GM18526 (cell line): ENCODE results near the gene WRNIP1.

Experiments
- POLR2A ChIP-seq: IDR thresholded peaks from 3 replicates; pipeline ENCODE4 v1.6.1; 2011; ENCODE audit not compliant: insufficient read length; ENCODE audit errors: extremely low read depth

Gene WRNIP1

DNA sequence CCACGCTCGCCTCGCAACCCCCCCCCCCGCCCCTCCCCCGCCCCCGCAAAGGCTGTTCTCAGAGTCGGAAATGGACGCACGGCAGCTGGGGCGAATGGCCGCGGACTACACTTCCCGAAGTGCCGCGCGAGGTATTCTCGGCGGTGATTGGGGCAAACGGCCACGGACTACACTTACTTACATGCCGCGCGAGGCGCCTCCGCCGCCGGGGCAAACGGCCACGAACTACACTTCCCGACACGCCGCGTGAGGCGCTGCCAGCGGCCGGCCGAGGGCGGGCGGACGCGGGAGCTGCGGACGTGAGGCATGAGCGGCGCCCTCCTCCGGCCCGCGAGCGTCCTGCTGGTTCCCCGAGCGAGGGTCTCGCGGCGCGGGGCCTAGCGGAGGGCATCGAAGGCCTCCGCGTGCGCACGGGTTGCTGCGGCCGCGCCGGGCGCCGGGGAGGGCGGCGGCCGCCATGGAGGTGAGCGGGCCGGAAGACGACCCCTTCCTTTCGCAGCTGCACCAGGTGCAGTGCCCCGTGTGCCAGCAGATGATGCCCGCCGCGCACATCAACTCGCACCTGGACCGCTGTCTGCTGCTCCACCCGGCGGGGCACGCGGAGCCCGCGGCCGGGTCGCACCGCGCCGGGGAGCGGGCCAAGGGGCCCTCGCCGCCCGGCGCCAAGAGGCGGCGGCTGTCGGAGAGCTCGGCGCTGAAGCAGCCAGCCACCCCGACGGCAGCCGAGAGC is at the start of gene WRNIP1:
TSS of gene WRNIP1 (plus strand) at position 228 of the 730 bp plus-strand sequence. CDS start at position 458, 230 bp downstream.
- peak; percentile 52 for TF ChIP-seq POLR2A

DNA sequence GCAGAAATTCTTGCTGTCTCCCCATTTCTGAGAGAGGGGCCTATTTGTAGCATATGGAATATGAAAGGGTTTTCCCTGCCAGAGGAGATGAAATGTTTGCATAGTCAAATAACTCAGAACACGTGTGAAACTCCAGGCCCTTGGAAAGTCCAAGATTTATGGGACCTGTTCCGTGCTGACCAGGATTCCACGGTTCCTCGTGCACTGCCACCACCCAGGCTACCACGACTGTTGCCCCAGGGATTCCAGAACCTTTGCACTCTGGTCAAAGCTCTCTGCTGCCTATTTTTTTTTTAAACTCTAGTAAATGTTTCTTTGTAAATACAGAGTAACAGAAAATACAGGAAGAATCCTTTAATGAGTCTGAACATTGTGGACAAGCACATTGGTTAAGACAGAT is 49.5 kb upstream of the WRNIP1 start:
- TF ChIP-seq POLR2A: no peak

DNA sequence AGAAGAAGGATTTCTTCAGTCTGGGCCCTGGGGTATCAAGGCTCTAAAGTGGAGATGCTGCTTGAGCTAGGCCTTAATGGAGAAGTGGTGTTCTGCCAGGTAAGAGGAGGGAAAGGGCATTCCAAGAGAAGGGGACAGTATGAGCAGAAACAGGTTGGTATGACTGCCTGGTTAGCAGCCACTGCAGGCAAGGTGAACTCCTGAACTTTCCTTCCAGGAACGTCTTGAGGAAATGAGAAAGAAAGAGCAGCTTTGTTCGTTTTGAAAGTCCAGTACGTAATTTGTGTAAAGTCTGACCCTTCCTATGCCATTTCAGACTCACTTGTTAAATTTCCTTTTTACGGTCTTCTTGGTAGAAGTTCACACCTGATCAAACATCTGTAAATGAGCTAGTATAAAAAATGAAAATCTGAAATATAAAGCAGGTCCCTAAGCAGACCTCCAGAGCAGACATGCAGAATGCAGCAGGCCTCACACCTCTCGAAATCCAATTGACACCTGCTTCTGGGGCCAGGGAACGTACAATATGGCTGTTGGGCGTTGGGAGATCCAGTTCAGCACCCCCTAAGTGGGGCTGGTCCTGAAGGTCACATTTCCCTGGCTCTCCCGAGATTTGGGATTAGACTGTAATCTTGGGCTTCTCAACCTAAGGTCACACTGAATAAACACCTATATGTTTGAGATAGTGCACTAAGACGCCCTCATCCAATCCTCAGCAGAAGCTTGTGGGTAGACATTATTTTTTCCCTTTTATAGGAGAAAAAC is 48.1 kb upstream of the WRNIP1 start:
- TF ChIP-seq POLR2A: no peak

DNA sequence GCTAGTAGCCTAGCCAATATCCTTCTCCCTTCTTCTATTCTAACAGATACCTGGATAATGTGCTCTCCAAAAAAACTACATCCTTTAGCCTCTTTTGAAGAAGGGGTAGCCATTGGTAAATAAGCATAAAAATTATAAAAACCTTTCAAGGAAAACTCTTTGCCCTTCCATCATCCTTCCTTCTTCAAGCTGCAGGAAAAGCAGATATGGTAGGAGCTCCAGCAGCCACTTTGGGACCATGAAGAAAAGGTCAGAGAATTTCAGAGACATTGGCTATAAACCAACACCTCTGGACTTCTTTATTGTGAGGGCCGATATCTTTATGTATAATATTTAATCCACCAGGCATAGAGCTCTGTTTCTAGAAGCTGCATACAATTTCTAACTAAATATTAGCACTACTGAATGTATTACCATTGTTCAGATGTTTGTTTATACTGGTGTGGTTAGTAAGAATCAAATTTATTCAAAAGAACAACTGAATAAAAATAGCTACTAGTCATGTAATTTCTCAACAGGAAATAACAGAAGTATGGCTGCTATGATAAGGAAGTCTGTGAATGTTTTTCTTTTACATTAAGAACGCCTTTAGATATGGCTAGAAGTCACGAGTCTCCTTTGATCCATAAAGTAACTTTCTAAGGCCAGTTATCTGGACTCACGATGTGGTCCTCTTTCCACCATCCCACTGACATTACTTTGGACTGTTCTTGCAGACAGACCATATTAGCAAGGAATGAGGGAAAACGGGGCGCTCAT is 46.7 kb upstream of the WRNIP1 start:
- TF ChIP-seq POLR2A: no peak

DNA sequence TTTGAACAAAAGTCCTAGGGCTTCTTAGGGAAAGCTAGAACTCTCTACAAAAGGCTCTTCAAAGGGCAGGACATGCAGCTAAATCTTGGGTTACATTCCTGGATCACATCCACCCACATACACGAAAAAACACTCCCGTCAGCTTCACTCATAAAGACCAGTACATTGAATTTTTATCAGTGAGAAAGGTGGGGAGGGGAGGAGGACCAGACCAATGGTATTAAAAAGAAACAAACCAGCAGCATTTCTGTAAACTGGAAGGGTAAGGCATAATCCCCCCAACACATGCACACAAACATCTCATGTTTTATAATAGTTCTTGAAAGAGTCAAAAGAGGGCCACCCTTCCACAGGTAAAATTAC is 46.1 kb upstream of the WRNIP1 start:
- no peak for TF ChIP-seq POLR2A

DNA sequence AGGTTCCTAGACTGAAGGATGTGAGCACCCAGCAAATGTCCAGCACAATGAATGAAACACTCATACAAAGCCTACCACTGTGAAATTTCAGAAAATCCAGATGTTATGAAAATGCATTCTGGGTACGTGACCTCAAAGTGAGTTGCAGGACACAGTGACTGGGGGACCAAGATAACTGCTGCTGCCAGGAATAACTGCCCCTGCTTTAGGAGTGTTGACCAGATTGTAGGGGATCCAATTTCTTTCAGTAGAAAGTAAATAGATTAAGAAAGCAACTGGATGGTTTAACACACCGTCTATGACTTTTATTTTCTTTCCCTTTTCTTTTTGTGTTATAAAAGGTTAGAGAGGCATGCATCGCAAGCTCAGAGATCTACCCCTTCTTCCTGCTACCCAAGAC is 44.0 kb upstream of the WRNIP1 start:
- TF ChIP-seq POLR2A: no peak

DNA sequence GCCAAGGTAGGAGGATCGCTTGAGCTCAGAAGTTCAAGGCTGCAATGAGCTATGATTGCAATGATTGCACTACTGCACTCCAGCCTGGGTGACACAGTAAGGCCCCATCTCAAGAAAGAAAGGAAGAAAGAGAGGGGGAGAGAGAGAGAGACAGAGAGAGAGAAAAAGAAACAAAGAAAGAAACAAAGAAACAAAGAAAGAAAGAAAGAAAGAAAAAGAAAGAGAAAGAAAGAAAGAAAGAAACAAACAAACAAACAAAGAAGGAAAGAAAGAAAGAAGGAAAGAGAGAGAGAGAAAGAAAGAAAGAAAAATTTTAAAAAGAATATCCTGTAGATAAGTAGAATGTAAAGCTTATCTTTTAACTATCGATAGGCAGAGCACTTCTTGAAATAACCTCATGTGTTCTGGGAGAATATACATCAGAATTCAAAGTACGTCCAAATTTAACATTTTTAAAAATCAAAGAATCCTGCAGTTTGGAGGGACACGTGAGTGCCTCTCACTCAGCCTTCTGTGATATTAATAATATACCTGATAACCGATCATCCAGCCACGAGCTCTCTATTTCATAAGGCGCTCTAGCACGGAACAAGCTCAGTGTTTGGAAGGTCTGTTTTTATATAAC is 39.7 kb upstream of the WRNIP1 start:
- no peak for TF ChIP-seq POLR2A

DNA sequence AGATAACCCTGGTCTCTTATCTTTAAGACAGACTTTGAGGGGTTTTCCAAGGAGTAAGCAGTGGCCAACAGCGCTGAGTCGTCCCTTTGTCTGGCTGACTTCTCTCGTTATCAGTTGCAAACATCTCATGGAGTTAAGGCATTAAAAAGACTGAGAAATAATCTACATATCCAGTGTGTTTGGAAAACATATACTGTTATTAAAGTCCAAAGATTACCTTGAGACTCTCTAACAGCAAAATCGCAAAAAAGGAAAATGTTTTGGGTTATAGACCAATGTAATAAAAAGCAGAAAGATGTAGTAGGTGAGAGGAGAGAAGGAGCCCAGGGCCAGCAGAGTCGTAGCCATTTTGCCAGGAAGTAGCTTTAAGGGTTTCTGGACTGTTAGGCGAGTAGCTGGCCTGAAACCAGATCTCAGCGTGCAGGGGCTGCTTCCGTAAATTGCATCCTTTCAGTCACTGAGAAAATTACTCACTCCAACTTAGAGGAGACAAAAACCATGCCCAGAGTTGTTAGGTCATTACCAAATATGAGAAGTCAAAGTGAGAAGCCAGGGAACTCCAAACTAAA is 39.1 kb upstream of the WRNIP1 start:
- no peak for TF ChIP-seq POLR2A

DNA sequence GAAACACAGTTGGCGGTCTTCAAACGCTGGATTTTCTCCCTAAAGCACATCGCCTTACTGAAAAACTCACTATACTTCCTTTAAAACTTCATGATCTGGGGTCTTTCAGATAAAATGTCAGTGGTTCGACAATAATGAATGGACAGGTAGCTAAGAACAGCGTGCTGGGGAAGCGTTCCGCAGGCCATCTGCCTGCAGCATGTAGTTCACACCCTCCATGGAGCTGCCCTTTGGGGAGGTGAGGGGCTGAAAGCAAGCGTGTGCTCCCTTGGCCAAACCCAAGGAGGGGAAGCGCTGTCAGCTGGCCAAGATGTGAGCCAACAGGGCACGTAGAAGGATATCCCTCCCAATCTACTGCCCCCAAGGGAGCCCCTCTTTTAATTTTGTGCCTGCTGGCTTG is 35.3 kb upstream of the WRNIP1 start:
- TF ChIP-seq POLR2A: no peak

DNA sequence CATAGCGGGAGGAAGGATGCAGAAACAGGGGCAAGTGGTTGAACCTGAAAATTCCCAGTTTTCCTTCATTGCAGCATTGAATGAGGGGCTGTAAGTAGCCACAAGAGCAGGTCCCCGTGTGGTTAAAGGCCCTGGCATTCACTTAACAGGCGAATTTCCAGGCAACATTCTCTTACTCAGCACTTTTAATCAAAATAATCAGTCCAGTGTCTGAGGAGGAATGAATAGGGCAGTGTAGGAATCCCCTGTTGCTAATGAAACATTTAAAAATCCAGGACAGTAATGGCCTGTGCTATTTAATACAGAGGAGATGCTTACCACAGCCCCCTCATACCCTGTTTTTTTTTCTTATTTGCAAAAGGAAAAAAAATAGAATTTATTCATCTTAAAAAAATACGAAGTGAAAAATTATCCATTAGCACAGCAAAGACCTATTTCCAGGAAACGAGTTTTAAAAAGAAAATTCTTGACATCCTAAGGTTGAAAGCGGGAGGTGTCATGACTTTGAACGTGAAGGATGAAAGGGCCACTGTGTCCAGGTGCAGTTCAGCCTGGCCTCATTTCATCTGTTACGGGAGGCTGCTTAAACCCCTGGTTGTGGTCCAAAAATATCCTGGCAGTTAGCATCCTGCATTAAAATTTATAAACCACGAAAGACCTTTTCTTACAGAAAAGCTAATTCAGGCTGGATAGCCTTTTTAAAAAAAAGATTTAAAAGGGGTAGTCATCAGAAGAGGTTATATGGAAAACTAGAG is 34.7 kb upstream of the WRNIP1 start:
- no peak for TF ChIP-seq POLR2A

DNA sequence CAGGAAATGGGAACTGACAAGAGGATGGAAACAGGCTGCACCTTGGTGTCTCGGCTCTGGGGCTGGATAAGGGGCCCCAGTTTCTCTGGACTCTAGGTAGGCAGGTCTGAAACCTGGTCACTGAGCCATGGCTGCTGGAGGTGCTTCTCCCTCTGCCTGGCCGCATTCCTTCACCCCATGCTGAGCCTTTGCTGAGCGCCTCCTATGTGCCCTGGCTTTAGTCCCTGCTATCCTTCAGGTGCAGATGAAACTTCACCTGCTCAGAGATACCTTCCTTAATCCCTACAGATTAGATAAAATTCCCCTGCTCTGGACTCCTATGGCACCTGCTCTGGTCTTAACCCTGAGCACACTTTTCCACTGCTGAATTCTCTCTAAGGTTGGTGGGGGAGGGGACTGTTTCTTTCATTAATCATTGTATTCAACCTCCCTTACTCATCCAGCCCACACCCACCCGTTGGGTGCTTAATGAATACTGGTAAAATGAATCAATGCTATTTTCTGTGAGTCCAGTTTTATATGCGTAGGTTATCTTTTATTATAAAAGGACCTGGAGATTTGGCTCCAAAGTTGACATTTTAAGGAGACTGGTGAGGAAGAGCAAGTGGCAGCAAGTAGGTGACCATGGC is 33.8 kb upstream of the WRNIP1 start:
- TF ChIP-seq POLR2A: no peak

DNA sequence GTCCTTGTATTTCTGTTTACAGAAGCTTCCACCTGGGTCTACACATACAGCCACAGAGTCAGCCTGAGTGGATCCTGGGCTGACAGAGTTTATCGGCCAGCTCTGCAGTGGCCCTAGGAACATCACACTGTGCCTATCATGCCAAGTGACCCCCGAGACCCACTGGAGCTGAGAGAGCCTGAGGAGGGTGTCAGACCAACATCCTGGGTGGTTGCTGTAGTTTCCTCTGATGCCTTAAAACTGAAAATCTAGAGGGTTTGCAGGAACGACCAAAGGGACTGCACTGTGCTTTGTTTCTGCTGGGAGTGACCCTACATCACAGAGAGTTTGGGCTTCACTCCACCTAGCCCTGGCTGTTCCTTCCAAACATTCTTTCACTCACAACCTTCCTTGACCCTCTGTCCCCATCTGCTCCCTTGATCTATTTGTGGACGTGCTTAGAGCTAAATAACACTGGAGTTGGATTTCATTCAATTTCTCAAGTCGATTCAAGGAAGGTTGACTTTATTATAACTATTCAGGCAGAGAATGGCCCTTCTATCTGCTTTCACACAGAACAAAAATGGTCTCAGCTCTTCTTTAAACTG is 32.6 kb upstream of the WRNIP1 start:
- TF ChIP-seq POLR2A: no peak

DNA sequence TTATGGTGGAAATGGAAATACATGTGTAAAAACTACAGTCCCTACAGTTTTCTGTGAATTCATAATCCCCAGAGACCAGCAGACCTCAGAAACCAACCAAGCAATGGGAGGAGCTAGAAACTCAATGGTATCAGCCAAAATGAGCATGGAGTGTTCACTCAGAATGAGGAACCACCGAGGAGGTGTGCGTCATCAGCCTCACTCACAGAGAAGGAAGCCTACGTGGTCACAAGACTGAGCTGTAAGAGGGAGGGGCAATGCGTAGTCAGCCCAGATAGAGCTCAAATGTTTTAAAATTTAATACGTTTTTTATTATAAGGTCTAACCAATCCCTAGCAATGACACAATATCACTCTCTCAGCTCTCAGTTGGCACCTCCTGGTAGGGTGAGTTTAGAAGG is 31.9 kb upstream of the WRNIP1 start:
- TF ChIP-seq POLR2A: no peak
